Mucosa of descending colon (tissue), 3 donors: ENCODE data around the gene SPATA4. TPM values are rescaled to one million over a fixed set of nuclear protein-coding genes. Genes with fewer than 3 reads are reported as not detected.

Experiments used
- ATAC-seq: fragments of 200-7000 bp; cut with Tn5 transposase; one replicate; pipeline ENCODE4 v1.9.1; 2020; ENCODE audit warnings: mild to moderate bottlenecking, moderate library complexity
- DNase-seq, 3 donors: peaks; one replicate each; pipeline ENCODE4 v3.0.0-alpha.2; 2020
- H3K36me3 ChIP-seq: fragments of 200-600 bp; one replicate; pipeline ENCODE4 v1.8.0; 2021; ENCODE audit warnings: low read depth, mild to moderate bottlenecking
- H3K4me1 ChIP-seq: fragments of 200-600 bp; one replicate; pipeline ENCODE4 v1.8.0; 2021; ENCODE audit warnings: low read depth, mild to moderate bottlenecking
- H3K4me3 ChIP-seq: fragments of 200-600 bp; one replicate; pipeline ENCODE4 v1.8.0; 2021; ENCODE audit warnings: mild to moderate bottlenecking
- H3K9me3 ChIP-seq: fragments of 200-600 bp; one replicate; pipeline ENCODE4 v1.8.0; 2021; ENCODE audit warnings: mild to moderate bottlenecking
- intact Hi-C, 2 donors: fragments of 100-400 bp; cut with DNase I in 1 of 2; cut with micrococcal nuclease in 1 of 2; formaldehyde crosslinking; loops; one replicate each; pipeline versions ENCODE4 v1.11.0 to v1.11.1; 2022; cut with DNase I, micrococcal nuclease
- total RNA-seq, 3 donors: library from RNA; stranded (reverse); fragmentation: NEBNext Ultra II Directional in 2 of 3; extraction: Animal tissue kit (Norgen Biotek cat#: 25700) in 2 of 3; gene quantifications; one replicate each; pipeline versions ENCODE4 v1.2.1 to v1.2.4, GENCODE V29; 2021 to 2023
- TF ChIP-seq, protein P1 (sequence below): fragments of 200-600 bp; IDR thresholded peaks from one replicate; pipeline ENCODE4 v1.8.0; 2022; ENCODE audit warnings: antibody characterized with exemption, mild to moderate bottlenecking
- donor health status: DM: no; HTN: no; CAD: no; lungs with moderate emphysema.
- donor health status: DM: no; HTN: no; CAD: no.
- donor health status: DM: no; HTN: yes; CAD: no.

Gene SPATA4
- total RNA-seq, 3 donors from 2014 or later, result 0.57 TPM; not detected in 2

DNA sequence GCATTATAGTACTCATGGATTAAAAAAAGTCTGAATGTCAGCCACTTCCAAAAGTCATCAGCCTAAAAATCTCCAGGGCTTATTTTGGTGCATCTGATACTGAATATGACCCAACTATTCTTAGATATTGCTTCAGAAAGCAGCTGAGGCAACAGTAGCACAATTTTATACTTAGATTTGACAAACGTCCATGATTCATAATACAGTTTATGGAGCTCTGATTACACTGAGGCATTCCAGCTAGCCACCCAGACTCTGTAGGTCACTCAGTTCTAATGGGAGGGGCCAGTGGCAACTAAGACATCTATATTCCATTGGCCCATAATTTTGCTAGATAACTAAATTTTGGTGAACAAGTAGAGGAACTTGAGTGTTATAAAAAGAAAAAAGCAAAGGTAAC lies 10.3 kb downstream of the SPATA4 start:
- Histone ChIP-seq H3K36me3 (no peaks in the 10 kb centered on the region), H3K4me3 (no peak overlapping the region), H3K4me1 (no peaks in the 10 kb centered on the region), H3K9me3 (no peaks in the 10 kb centered on the region)
- intact Hi-C loops, result no loop called here
- DNase-seq (no peak), ATAC-seq (no peak)
- TF ChIP-seq, protein P1, sequence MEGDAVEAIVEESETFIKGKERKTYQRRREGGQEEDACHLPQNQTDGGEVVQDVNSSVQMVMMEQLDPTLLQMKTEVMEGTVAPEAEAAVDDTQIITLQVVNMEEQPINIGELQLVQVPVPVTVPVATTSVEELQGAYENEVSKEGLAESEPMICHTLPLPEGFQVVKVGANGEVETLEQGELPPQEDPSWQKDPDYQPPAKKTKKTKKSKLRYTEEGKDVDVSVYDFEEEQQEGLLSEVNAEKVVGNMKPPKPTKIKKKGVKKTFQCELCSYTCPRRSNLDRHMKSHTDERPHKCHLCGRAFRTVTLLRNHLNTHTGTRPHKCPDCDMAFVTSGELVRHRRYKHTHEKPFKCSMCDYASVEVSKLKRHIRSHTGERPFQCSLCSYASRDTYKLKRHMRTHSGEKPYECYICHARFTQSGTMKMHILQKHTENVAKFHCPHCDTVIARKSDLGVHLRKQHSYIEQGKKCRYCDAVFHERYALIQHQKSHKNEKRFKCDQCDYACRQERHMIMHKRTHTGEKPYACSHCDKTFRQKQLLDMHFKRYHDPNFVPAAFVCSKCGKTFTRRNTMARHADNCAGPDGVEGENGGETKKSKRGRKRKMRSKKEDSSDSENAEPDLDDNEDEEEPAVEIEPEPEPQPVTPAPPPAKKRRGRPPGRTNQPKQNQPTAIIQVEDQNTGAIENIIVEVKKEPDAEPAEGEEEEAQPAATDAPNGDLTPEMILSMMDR, result no peak

DNA sequence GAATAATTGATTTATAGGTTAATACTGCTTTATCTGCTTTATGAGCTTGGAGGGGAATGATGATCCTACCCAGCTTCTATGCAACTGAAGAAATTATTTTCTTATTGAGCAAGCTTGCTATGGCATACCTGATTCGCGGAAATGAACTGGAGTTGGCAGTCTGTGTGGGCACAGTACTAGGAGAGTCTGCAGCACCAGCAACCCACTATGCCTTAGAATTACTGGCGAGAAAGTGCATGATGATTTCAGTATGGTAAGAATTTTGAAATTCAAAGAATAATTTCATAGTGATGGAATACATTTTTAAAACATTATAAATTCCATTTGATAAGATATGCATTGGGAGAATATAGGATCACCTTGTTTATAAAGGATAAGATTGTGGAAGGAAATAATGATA lies 32.3 kb downstream of the SPATA4 start:
- DNase-seq (no peak), ATAC-seq (no peak)
- intact Hi-C loops, result no loop called here
- no peaks in the 10 kb centered on the region for H3K36me3 ChIP-seq
- H3K4me3 ChIP-seq, result no peak overlapping the region
- H3K9me3 ChIP-seq, result no peaks in the 10 kb centered on the region
- TF ChIP-seq, protein P1, result no peak
- no peaks in the 10 kb centered on the region for H3K4me1 ChIP-seq

DNA sequence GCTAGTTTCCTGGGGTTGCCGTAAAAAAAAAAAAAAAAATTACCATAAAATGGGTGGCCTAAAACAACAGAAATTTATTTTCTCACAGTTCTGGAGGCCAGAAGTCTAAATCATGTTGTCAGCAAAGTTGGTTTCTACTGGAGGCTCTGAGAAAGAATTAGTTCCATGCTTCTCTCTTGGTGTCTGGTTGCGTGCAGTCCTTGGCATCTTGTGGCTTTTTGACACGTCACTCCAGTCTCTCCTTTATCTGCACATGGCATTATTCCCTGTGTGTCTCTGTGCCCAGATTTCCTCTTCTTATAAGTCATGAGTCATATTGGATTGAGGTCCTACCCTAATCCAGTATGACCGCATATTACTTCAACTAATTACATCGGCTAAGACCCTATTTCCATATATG lies 38.7 kb downstream of the SPATA4 start:
- no peak for ATAC-seq
- TF ChIP-seq, protein P1, result no peak

DNA sequence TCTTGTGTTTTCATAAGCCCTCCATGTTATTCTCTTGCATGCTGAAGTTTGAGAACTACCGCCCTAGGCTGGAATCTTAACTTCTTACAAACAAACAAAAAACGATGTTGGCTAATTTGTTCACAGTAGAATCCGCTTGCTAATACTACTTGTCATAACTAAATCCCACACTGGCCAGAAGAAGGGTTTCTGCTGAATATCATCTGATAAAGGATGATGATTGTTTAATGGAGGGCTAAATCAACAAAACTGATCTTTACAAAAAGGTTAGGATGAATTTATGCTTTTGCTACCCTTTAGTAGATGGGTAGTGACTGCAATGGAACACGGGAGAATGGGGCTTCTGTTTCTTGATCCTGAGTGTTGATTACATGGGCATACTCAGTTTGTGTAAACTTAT lies 42.3 kb downstream of the SPATA4 start:
- TF ChIP-seq, protein P1, result no peak
- DNase-seq, result no peak
- no peak for ATAC-seq
- Histone ChIP-seq H3K36me3 (no peaks in the 10 kb centered on the region), H3K9me3 (no peaks in the 10 kb centered on the region), H3K4me3 (no peak overlapping the region), H3K4me1 (no peaks in the 10 kb centered on the region)
- intact Hi-C loops, result no loop called here

More for the DNA sequence above, 38.7 kb downstream of the SPATA4 start:
- Histone ChIP-seq H3K36me3 (no peaks in the 10 kb centered on the region), H3K4me3 (no peak overlapping the region), H3K9me3 (no peaks in the 10 kb centered on the region), H3K4me1 (no peaks in the 10 kb centered on the region)
- no peak for DNase-seq
- intact Hi-C loops, result no loop called here

DNA sequence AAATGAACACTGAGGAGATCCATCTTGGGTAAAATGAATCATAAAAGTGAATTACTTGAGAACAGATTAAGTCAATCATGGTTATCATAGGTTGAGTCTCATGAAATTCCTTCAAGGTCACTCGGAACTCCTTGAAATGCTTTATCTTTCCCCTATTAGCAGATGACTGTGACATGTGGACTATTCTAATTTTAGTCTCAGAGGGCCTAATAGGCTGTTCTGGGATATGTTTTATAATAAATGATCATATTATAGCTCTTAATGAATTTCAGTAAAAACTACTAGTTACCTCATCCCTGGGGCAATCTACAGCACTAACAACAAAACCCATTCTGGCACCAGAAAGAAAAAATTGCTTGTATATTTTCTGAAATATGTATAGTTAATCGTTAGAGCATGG lies 44.7 kb downstream of the SPATA4 start:
- no peak for ATAC-seq
- intact Hi-C loops, result no loop called here

DNA sequence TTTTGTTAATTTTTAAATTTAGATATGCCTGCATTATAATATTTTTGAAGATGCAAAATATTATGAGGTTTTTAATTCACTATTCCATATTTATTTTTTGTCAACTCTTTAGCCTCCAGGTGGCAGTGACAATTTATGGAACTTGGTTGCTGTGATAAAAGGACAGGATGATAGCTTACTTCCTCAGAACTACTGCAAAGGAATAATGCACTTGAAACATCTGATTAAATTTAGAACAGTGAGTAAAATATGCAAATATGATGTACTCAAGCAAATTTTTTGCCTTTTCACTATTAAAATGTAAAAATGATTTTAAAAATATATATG lies 45.1 kb downstream of the SPATA4 start:
- peak in 1 of 3 donors; percentile 32 for DNase-seq
- H3K4me1 ChIP-seq, result no peaks in the 10 kb centered on the region
- TF ChIP-seq, protein P1, result no peak
- H3K4me3 ChIP-seq, result no peak overlapping the region
- no peaks in the 10 kb centered on the region for H3K36me3 ChIP-seq
- H3K9me3 ChIP-seq, result no peaks in the 10 kb centered on the region
- ATAC-seq, result no peak
- intact Hi-C loops, result no loop called here

More for the DNA sequence above, 44.7 kb downstream of the SPATA4 start:
- Histone ChIP-seq H3K4me3 (no peak overlapping the region), H3K4me1 (no peaks in the 10 kb centered on the region), H3K9me3 (no peaks in the 10 kb centered on the region), H3K36me3 (no peaks in the 10 kb centered on the region)
- TF ChIP-seq, protein P1, result no peak
- no peak for DNase-seq
